NK-92 (cell line): ENCODE data around the gene AMMECR1.

ENCODE experiments used
- DNase-seq: peaks from one replicate; lab custom pipeline; 2025; ENCODE audit not compliant: unreplicated experiment; lab: John Stamatoyannopoulos, UW

AMMECR1 gene

GRCh38 chrX:110311437-110312230 lies 6.3 kb downstream of the AMMECR1 start:
- no peak for DNase-seq

GRCh38 chrX:110310896-110311295 lies 7.0 kb downstream of the AMMECR1 start:
- no peak for DNase-seq

GRCh38 chrX:110310000-110310790 lies 7.7 kb downstream of the AMMECR1 start:
- no peak for DNase-seq

GRCh38 chrX:110308220-110308619 lies 9.7 kb downstream of the AMMECR1 start:
- no peak for DNase-seq

- no peak for DNase-seq
Measured at GRCh38 chrX:110304884-110305283, 13.0 kb downstream of the AMMECR1 start.

- no peak for DNase-seq
Measured at GRCh38 chrX:110304371-110304770, 13.5 kb downstream of the AMMECR1 start.

- DNase-seq: no peak
Measured at GRCh38 chrX:110302975-110303374, 14.9 kb downstream of the AMMECR1 start.

GRCh38 chrX:110301194-110301593 lies 16.7 kb downstream of the AMMECR1 start:
- DNase-seq: no peak

GRCh38 chrX:110294087-110294486 lies 23.8 kb downstream of the AMMECR1 start:
- DNase-seq: no peak

GRCh38 chrX:110293658-110294057 lies 24.2 kb downstream of the AMMECR1 start:
- no peak for DNase-seq

GRCh38 chrX:110287605-110288004 lies 30.3 kb downstream of the AMMECR1 start:
- no peak for DNase-seq

GRCh38 chrX:110286106-110286505 lies 31.8 kb downstream of the AMMECR1 start:
- no peak for DNase-seq

- no peak for DNase-seq
Measured at GRCh38 chrX:110284159-110284558, 33.7 kb downstream of the AMMECR1 start.

- DNase-seq: no peak
Measured at GRCh38 chrX:110282922-110283321, 35.0 kb downstream of the AMMECR1 start.

- DNase-seq: no peak
Measured at GRCh38 chrX:110281377-110281776, 36.5 kb downstream of the AMMECR1 start.

GRCh38 chrX:110280954-110281353 lies 36.9 kb downstream of the AMMECR1 start:
- no peak for DNase-seq

GRCh38 chrX:110277609-110278008 lies 40.3 kb downstream of the AMMECR1 start:
- DNase-seq: no peak

GRCh38 chrX:110276778-110277177 lies 41.1 kb downstream of the AMMECR1 start:
- no peak for DNase-seq

GRCh38 chrX:110268886-110269285 lies 49.0 kb downstream of the AMMECR1 start:
- DNase-seq: no peak

GRCh38 chrX:110268395-110268794 lies 49.5 kb downstream of the AMMECR1 start:
- DNase-seq: no peak

GRCh38 chrX:110267874-110268273 lies 50.0 kb downstream of the AMMECR1 start:
- DNase-seq: no peak

GRCh38 chrX:110265661-110266060 lies 52.2 kb downstream of the AMMECR1 start:
- DNase-seq: no peak
